Ascending aorta (tissue), 2 donors: ENCODE data around the gene KLF7. TPM values are rescaled to one million over a fixed set of nuclear protein-coding genes. Genes with fewer than 3 reads are reported as not detected.

Source experiments
- DNase-seq, 2 donors: peaks; one replicate each; pipeline ENCODE4 v3.0.0-alpha.2; 2019; ENCODE audit warnings: low spot score in 2 of 2
- H3K27ac ChIP-seq, 2 donors: fragments of 200-600 bp; sonication (generic); one replicate each; pipeline ENCODE4 v1.5.1; 2016 to 2017; ENCODE audit warnings: mild to moderate bottlenecking in 1 of 2
- H3K27me3 ChIP-seq: fragments of 200-600 bp; sonication (generic); one replicate; pipeline ENCODE4 v1.5.1; 2017
- H3K36me3 ChIP-seq, 2 donors: fragments of 200-600 bp; sonication (generic); one replicate each; pipeline ENCODE4 v1.5.1; 2016
- H3K4me1 ChIP-seq, 2 donors: fragments of 200-600 bp; sonication (generic); one replicate each; pipeline ENCODE4 v1.5.1; 2016 to 2017; ENCODE audit warnings: mild to moderate bottlenecking in 1 of 2
- H3K4me3 ChIP-seq, 2 donors: fragments of 200-600 bp; sonication (generic); one replicate each; pipeline ENCODE4 v1.5.1; 2016 to 2017; ENCODE audit warnings: mild to moderate bottlenecking in 1 of 2
- H3K9me3 ChIP-seq, 2 donors: fragments of 200-600 bp; sonication (generic); one replicate each; pipeline ENCODE4 v1.5.1; 2016
- CTCF ChIP-seq, 3 experiments: fragments of 200-600 bp in 2 of 3; fragments of 450-650 bp in 1 of 3; sonication (generic) in 2 of 3; IDR thresholded peaks; one replicate each; pipeline ENCODE4 v1.5.1; 2016 to 2019; ENCODE audit warnings: antibody characterized with exemption in 3 of 3, mild to moderate bottlenecking in 1 of 3, moderate library complexity in 1 of 3
- intact Hi-C: fragments of 100-400 bp; cut with DNase I; formaldehyde crosslinking; loops from one replicate; pipeline ENCODE4 v1.15.1; 2023
- total RNA-seq: library from RNA; depleted of rRNA; stranded (reverse); fragments of >200 nt; gene quantifications from one replicate; pipeline ENCODE4 v1.1.0, GENCODE V29; 2016

KLF7 gene
- total RNA-seq, 1 donor from 2014 or later: 17.0 TPM

- DNase-seq: no peak
- Histone ChIP-seq H3K36me3 (no peaks in the 10 kb centered on the region), H3K4me3 (no peak overlapping the region), H3K9me3 (no peaks in the 10 kb centered on the region), H3K27ac (no peak overlapping the region), H3K27me3 (no peaks in the 10 kb centered on the region), H3K4me1 (no peaks in the 10 kb centered on the region)
- TF ChIP-seq CTCF (IDR thresholded peaks at IDR 0.05): no peak
- intact Hi-C loops: no loop called here
These were observed 17.2 kb upstream of the KLF7 start for GRCh38 chr2:207182911-207183310.

GRCh38 chr2:207181526-207182274 lies 16.0 kb upstream of the KLF7 start:
- H3K27ac ChIP-seq: no peak overlapping the region
- H3K9me3 ChIP-seq: no peaks in the 10 kb centered on the region
- intact Hi-C loops: no loop called here
- H3K4me3 ChIP-seq: no peak overlapping the region
- no peak for TF ChIP-seq CTCF (IDR thresholded peaks at IDR 0.05)
- no peaks in the 10 kb centered on the region for H3K4me1 ChIP-seq
- no peaks in the 10 kb centered on the region for H3K27me3 ChIP-seq
- DNase-seq: no peak
- H3K36me3 ChIP-seq: no peaks in the 10 kb centered on the region

- Histone ChIP-seq H3K4me3 (no peak overlapping the region), H3K36me3 (no peaks in the 10 kb centered on the region), H3K27ac (no peak overlapping the region), H3K4me1 (no peaks in the 10 kb centered on the region), H3K9me3 (no peaks in the 10 kb centered on the region), H3K27me3 (no peaks in the 10 kb centered on the region)
- TF ChIP-seq CTCF (IDR thresholded peaks at IDR 0.05): no peak
- intact Hi-C loops: no loop called here
- DNase-seq: no peak
These were observed 15.0 kb upstream of the KLF7 start for GRCh38 chr2:207180741-207181140.

- intact Hi-C loops: no loop called here
- DNase-seq: no peak
These were observed 10.5 kb upstream of the KLF7 start for GRCh38 chr2:207176247-207176646.

GRCh38 chr2:207173641-207174040 lies 7.9 kb upstream of the KLF7 start:
- no peaks in the 10 kb centered on the region for H3K9me3 ChIP-seq
- H3K27ac ChIP-seq: no peak overlapping the region
- no peaks in the 10 kb centered on the region for H3K27me3 ChIP-seq
- intact Hi-C loops: no loop called here
- no peaks in the 10 kb centered on the region for H3K36me3 ChIP-seq
- no peak for DNase-seq
- no peak overlapping the region for H3K4me3 ChIP-seq
- H3K4me1 ChIP-seq: no peaks in the 10 kb centered on the region
- TF ChIP-seq CTCF (IDR thresholded peaks at IDR 0.05): no peak

More at GRCh38 chr2:207176247-207176646, 10.5 kb upstream of the KLF7 start:
- Histone ChIP-seq H3K36me3 (no peaks in the 10 kb centered on the region), H3K27ac (no peak overlapping the region), H3K27me3 (no peaks in the 10 kb centered on the region), H3K4me3 (no peak overlapping the region), H3K4me1 (no peaks in the 10 kb centered on the region), H3K9me3 (no peaks in the 10 kb centered on the region)
- no peak for TF ChIP-seq CTCF (IDR thresholded peaks at IDR 0.05)
